LNCaP clone FGC (cell line): ENCODE measurements around the gene JAK3.
"Not testable (repeated sequence)": the region's sequence is repeated elsewhere in the genome, so short reads cannot be mapped to it uniquely, and the experiment has no call there.

Experiments
- DNase-seq: peaks from one replicate; pipeline ENCODE4 v3.0.0-alpha.2; 2011; ENCODE audit warnings: low read depth
- H3K4me3 ChIP-seq: 2 replicates; pipeline ENCODE4 v1.5.1; 2011; ENCODE audit warnings: mild to moderate bottlenecking, low read depth, low read length, control low read depth
- TF ChIP-seq, protein P1 (sequence below): IDR thresholded peaks from 2 replicates; pipeline ENCODE4 v1.5.1; 2012; ENCODE audit warnings: mild to moderate bottlenecking; ENCODE audit not compliant: control insufficient read depth, insufficient read depth; ENCODE audit errors: extremely low read depth

The JAK3 gene

GRCh38 chr19:17802137-17802858 lies 45.5 kb downstream of the JAK3 start:
- no peak for DNase-seq
- H3K4me3 ChIP-seq = no peak overlapping the region
- TF ChIP-seq, protein P1, sequence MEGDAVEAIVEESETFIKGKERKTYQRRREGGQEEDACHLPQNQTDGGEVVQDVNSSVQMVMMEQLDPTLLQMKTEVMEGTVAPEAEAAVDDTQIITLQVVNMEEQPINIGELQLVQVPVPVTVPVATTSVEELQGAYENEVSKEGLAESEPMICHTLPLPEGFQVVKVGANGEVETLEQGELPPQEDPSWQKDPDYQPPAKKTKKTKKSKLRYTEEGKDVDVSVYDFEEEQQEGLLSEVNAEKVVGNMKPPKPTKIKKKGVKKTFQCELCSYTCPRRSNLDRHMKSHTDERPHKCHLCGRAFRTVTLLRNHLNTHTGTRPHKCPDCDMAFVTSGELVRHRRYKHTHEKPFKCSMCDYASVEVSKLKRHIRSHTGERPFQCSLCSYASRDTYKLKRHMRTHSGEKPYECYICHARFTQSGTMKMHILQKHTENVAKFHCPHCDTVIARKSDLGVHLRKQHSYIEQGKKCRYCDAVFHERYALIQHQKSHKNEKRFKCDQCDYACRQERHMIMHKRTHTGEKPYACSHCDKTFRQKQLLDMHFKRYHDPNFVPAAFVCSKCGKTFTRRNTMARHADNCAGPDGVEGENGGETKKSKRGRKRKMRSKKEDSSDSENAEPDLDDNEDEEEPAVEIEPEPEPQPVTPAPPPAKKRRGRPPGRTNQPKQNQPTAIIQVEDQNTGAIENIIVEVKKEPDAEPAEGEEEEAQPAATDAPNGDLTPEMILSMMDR = no peak

DNA sequence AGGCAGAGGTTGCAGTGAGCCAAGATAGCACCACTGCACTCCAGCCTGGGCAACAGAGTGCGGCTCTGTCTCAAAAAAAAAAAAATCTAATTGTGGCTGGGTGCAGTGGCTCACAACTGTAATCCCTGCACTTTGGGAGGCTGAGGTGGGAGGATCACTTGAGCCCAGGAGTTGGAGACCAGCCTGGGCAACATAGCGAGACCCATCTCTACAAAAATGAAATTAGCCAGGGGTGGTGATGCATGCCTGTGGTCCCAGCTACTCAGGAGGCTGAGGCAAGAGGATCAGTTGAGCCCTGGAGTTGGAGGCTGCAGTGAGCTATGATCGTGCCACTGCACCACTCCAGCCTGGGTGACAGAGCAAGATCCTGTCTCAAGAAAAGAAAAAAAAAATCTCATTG lies 49.2 kb downstream of the JAK3 start:
- not testable (repeated sequence) for DNase-seq, H3K4me3 ChIP-seq

DNA sequence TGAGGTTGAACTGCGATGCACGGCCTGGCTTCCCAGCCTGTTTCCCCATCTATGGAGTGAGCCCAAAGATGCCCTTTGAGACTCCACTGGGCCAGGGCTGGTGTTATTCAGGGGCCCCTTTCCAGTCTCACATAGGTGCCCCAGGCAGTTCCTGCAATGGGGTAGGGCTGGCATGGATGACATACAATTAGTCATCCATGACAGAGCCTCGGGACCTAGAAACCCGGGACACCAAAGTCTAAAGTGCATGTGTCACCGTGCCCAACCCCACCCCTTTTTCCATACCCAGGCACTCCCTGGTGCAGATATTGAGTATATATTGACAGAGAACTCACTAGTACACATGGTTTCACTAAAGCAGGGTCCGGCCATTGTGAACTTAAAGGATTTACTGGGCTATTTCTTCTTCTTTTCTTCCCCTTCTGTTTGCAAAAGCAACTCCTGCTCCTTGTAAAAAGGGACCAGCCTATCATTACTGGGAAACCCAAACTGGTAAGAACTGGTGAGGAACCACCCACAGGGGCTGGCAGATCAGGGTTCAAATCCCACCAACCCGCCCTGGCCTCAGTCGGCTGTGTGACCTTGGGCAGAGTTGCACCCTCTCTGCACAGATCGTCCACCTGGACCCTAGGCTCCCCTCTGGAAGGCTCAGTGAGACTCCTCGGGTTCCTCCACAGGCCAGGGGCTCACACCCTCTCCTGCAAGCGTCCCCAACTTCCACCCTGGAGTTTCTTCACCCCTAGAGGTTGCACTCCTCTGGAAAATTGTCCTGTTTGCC lies 50.2 kb downstream of the JAK3 start:
- TF ChIP-seq, protein P1 = no peak
- no peak overlapping the region for H3K4me3 ChIP-seq
- no peak for DNase-seq

GRCh38 chr19:17796838-17797423 lies 50.9 kb downstream of the JAK3 start:
- no peak overlapping the region for H3K4me3 ChIP-seq
- TF ChIP-seq, protein P1 = no peak
- DNase-seq = no peak

GRCh38 chr19:17796013-17796837 lies 51.6 kb downstream of the JAK3 start:
- TF ChIP-seq, protein P1 = no peak
- DNase-seq = no peak
- H3K4me3 ChIP-seq = no peak overlapping the region

GRCh38 chr19:17795495-17795856 lies 52.3 kb downstream of the JAK3 start:
- DNase-seq = no peak
- H3K4me3 ChIP-seq = no peak overlapping the region
- TF ChIP-seq, protein P1 = no peak
